Measurements from ENCODE around the gene SYPL1.

The SYPL1 gene

DNA sequence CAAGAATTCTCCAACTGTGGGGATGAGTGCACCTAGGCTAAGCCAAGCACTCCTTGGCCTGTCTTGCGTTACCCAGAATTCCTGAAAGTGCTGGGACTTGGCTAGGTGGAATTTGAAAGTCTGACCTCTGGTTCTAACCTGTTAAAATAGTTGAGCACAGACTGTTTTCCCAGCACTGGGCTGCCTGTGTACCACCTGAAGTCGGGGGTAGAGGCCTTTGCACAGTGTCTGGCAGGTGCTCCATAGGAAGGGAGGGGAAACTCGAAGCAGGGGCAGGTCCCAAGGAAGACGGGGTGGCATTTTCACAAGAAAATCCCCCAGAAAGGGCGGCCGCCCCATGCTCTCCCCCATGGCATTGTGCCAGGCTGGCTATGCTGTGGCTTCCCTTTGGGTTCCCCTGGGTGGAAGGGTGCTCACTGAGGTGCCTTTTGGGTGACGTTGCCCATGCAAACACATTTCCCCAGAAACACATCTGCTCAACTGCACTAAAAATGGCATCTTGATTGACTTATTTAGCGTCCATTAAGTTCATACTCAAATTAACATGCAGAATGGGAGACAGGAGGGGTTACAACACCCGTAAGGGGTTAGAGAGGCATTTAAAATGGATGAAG, 62.9 kb downstream of the SYPL1 start:
- peak; percentile 37 for DNase-seq

DNA sequence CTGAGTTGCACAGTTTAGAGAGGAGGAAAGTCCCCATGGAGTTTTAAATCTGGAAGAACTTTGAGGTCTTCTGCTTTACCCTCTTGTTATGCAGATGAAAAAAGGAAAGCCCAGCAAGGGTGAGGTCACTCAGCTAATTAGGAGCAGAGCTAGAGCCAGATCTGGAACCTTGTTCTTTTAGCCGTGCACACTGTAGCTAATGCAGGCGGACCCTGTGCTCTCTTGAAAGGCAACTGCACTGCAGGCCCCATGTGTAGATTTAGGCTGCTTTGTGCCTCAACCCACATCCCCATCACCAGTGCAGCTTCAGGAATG, 63.4 kb downstream of the SYPL1 start:
- DNase-seq, result no peak

DNA sequence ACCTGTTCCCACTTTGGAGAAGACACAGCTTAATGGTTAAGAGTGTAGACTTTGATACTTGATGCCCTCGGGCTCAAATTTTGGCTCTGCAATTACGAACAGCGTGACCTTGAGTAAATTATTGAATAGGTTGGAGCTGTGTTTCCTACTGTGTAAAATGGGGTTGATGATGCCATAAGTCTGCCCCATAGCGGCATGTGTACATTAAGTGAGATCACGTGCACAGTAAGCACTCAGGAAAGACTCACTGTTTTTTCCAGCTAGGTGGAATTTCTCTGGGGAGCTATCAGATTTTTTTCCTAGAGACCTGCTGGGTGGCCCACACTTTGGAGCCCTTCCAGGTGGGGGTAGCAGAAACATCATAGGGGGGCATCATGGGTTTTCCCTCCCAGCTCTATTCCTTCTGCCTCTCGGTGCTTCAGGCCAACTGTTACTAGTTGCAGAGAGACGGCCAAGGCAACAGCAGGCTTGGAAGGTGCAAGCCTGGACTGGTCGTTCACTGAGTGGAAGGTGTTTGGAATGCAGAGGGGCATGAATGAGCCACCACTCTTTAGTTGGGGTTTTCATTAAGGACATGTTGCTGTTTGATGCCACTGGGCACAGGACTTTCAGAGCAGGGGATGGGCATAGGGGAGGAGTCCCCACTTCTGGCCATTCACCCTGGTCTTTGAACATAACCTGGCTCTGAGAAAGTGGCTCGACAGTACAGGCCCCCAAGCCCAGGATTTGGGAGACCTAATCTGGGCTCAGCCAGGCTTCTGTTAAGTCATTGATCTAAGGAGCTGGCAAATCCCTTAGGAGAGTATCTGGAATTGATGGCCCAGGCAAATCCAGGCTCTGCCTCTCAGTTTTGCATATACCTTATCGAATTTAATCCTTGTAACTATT, 64.0 kb downstream of the SYPL1 start:
- no peak for DNase-seq

DNA sequence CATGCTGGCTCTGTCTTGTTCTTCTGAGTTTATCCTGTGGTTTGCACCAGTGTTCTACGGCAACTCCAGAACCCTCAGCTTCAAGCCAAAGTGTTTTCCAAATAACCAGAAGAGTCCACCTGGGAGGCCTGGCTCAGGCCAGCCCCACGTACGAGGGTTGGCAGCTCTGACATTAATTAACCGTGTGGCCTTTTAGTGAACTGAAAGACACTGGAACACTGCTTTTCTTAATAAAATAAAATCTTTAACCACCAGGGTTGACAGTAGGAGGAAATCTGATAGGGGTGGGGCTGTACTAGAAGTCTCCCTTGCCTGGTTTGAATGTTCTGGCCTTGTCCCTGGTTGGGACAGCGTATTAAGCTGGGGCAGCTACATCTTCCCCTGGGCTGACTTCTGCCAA, 64.9 kb downstream of the SYPL1 start:
- no peak for DNase-seq

DNA sequence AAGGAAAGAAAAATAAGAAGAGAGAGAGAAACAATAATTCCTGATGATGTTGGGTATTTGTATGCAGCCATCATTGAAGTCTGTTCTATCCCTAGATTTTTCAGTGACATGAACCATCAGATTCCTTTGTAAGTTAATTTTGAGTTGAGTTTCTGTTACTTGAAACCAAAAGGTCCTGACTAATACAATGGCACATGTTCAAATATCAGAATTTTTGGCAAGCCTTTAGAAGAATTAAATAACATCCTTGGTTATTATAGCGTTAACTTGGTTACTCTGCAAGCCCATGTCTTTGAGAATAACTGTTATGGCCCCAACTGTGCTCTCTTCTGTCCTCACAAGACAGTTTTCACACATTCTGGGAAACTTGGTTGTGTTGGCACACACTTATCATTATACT, 66.5 kb downstream of the SYPL1 start:
- DNase-seq, result no peak

DNA sequence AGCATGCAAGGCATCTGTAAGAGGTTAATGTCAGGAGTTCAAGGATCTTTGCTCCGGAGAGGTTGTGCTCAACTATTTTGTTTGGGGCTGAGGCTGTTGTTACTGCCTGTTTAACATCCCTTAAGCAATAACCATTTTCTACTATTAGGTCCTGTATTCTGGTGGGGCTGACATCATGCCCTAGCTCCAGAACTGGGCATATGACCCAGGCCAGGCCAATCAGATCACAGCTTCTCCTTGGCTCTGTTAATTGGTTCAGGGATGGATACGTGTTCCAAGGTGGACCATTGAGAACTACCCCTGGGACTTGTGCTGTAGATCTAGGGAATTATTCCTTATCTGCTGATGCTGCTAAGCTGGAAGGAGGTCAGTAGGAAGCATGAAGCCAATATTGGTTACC, 67.0 kb downstream of the SYPL1 start:
- DNase-seq, result no peak

DNA sequence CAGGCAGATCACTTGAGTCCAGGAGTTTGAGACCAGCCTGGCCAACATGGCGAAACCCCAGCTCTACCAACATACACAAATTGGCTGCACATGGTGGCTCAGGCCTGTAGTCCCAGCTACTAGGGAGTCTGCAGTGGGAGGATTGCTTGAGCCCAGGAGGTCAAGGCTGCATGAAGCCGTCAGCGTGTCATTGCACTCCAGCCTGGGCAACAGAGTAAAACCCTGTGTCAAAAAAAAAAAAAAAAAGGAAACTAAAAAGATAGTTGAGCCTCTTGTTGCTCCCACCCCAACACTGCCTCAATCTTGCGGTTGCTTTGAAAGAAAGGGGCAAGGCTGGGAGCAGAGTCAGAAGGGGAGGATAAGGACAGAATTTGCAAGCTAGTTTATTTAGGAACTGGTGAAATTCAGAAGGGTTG, 69.9 kb downstream of the SYPL1 start:
- DNase-seq, result no peak

DNA sequence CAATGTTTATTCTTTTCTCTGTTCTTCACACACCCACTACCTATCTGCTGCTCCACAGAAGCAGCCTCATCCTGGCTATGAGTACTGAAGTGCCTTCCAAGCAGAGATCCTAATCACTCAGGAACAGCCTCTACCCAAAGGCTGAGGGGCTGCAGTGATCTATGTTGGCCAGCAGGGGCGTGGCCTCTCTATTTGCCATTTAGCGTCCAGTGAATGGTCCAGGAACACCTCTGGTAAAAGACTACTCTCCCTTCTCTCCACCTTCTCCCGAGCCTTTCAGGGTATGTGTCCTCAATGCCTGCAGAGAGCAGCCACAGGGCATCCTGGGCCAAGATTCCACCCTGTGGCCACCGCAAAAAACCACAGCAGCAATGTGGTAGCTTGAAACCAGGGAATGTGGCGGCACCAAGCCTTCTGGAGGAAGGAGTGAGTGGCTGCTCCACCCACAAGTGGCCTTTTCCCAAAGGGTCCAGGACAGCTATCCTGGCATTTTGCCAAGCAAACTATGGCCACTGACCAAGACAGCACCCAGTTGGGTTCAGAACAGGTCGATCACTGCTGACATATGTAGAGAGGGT, 70.9 kb downstream of the SYPL1 start:
- peak; percentile 34 for DNase-seq
